GM19463 (cell line): ENCODE measurements around the gene C1orf174.

Source experiments
- ATAC-seq: cut with Tn5 transposase; IDR thresholded peaks from one replicate; pipeline ENCODE4 v1.9.1; 2021; ENCODE audit warnings: mild to moderate bottlenecking, moderate library complexity; ENCODE audit not compliant: unreplicated experiment

The C1orf174 gene

GRCh38 chr1:3841491-3841890 is 58.6 kb downstream of the C1orf174 start:
- no peak for ATAC-seq
